Sigmoid colon (tissue), 7 donors: ENCODE data around the gene SFTPB. TPM values are rescaled to one million over a fixed set of nuclear protein-coding genes. Genes with fewer than 3 reads are reported as not detected.

Experiments
- DNase-seq: peaks from one replicate; pipeline ENCODE4 v3.0.0-alpha.2; 2019
- H3K27ac ChIP-seq, 4 donors: fragments of 200-600 bp; sonication (generic); one replicate each; pipeline ENCODE4 v1.5.1; 2016 to 2019; ENCODE audit warnings: mild to moderate bottlenecking in 1 of 4
- H3K27me3 ChIP-seq, 3 donors: fragments of 200-600 bp; sonication (generic); one replicate each; pipeline ENCODE4 v1.5.1; 2019; ENCODE audit warnings: mild to moderate bottlenecking in 1 of 3
- H3K36me3 ChIP-seq, 4 donors: fragments of 200-600 bp; sonication (generic); one replicate each; pipeline ENCODE4 v1.5.1; 2016 to 2019
- H3K4me1 ChIP-seq, 4 donors: fragments of 200-600 bp; sonication (generic); one replicate each; pipeline ENCODE4 v1.5.1; 2017 to 2019
- H3K4me3 ChIP-seq, 4 donors: fragments of 200-600 bp; sonication (generic); one replicate each; pipeline ENCODE4 v1.5.1; 2017 to 2019; ENCODE audit warnings: mild to moderate bottlenecking in 2 of 4, moderate library complexity in 1 of 4
- H3K9me3 ChIP-seq, 4 donors: fragments of 200-600 bp in 3 of 4; sonication (generic) in 3 of 4; one replicate each; pipeline versions ENCODE4 v1.5.1 to v1.6.1; 2013 to 2019
- EP300 ChIP-seq, 4 donors: sonication (generic); formaldehyde crosslinking; IDR thresholded peaks; one replicate each; pipeline ENCODE4 v1.6.1; 2017; ENCODE audit warnings: antibody characterized with exemption in 4 of 4
- POLR2A ChIP-seq, 2 donors: fragments of 450-650 bp; IDR thresholded peaks; one replicate each; pipeline ENCODE4 v1.6.1; 2016; ENCODE audit warnings: antibody characterized with exemption in 2 of 2, mild to moderate bottlenecking in 2 of 2, moderate library complexity in 2 of 2
- POLR2AphosphoS5 ChIP-seq, 4 donors: sonication (generic); formaldehyde crosslinking; IDR thresholded peaks; one replicate each; pipeline ENCODE4 v1.6.1; 2017; ENCODE audit warnings: antibody characterized with exemption in 4 of 4
- WGBS, 2 donors: extraction: QIAGEN DNeasy Blood & Tissue Kit; methylation state at CpG; one replicate each; pipeline ENCODE4 v1.1.7; 2013; 5-methylcytosine and 5-hydroxymethylcytosine counted together
- intact Hi-C: fragments of 100-400 bp; cut with DNase I; formaldehyde crosslinking; loops from one replicate; pipeline ENCODE4 v1.15.1; 2023
- polyA plus RNA-seq, 3 donors: library from polyadenylated mRNA; stranded (reverse); fragments of 200-250 nt; gene quantifications; one replicate each; pipeline ENCODE4 v1.2.3, GENCODE V29; 2013
- total RNA-seq, 4 donors: library from RNA; depleted of rRNA; stranded (reverse); fragments of >200 nt; gene quantifications; one replicate each; pipeline ENCODE4 v1.1.0, GENCODE V29; 2016
- TF ChIP-seq, protein P1 (sequence below), 4 experiments: fragments of 450-650 bp in 3 of 4; fragments of 200-600 bp in 1 of 4; IDR thresholded peaks; one replicate each; pipeline ENCODE4 v1.5.1; 2016 to 2019; ENCODE audit warnings: antibody characterized with exemption in 4 of 4, mild to moderate bottlenecking in 3 of 4, moderate library complexity in 2 of 4
- donor health status: healthy with polysubstance abuse.
- donor health status: Bipolar disorder and iron deficiency.
- donor health status: healthy.

Gene SFTPB
- total and polyA plus RNA-seq, 7 donors = 0.57 to 23.4 TPM; not detected in 5

DNA sequence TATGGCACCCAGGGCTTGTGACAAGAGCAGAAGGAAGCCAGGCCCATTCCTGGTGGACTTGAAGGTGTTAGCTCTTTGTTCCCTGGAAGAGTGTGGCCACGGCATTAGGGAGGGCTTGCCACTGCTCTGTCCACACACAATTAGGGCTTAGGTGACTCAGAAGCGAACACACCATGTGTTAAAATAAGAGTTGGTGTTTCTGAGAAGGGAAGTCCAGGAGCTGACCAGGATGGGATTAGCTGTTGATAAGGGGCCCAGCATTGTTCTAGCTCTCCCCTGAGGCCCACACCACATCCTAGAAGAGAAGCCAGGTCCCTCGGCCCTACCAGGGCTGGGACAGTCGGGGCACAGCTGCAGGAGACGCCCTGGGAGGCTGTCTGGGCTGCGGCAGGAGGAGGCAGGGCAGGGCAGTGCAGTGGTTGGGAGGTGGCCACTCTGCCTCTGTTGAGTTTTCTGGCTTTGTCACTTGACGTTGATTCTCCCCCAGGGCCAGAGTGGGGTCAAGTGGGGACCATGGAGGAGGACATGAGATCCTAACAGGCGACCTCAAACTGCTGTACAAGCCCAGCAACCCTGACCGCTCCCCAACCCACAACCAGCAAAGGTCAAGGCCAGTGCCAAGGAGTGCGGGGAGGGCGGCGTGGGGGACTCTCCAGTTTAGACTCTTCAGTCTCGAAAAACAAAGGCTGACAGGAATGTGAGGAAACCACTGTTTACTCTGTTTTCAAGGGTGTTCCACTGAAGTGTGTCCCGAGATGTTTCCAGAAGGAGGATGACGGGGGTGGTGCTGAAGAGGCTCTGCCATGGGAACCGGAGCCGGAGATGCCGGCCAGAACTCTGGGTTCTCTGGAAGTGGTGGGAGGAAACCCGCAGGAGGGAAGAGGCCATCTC is 42.9 kb upstream of the SFTPB start:
- Histone ChIP-seq H3K27ac (peak overlapping the region; percentile 29 to 76 (median 64)), H3K4me3 (no peak overlapping the region), H3K4me1 (peaks cover 0 to 12% (median 3%) of the 10 kb centered on the region in 4 donors), H3K36me3 (no peaks in the 10 kb centered on the region), H3K9me3 (no peaks in the 10 kb centered on the region), H3K27me3 (no peaks in the 10 kb centered on the region)
- DNase-seq = no peak
- TF ChIP-seq POLR2AphosphoS5 (IDR thresholded peaks at IDR 0.05) (peak in 2 of 4 donors; percentile 9 to 43), EP300 (IDR thresholded peaks at IDR 0.05) (no peak)
- 74% methylated on average over 19 of the region's 19 CpGs for WGBS, 2 donors
- intact Hi-C loops = no loop called here

DNA sequence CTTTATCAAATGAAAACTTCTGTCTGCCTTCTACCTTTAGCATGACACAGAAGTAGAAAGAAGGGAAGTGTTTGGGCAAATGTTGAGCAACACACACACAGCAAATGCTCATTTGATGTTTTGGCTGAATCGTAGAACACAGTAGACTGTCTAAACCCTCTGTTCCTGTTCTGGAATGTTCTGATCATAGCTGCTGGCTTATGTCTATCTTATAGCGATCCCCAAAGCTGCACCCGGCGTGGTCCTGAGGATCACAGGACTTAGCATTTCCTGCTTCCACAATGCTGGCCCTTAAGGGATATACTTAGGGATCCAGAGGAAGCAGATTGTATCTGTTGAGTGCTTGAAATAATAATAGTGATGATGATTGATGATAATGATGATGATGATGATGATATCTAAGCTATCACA is 41.4 kb upstream of the SFTPB start:
- H3K4me3 ChIP-seq = no peak overlapping the region
- peak overlapping the region; percentile 47 to 76 (median 64) for H3K27ac ChIP-seq
- H3K4me1 ChIP-seq = peaks cover 0 to 12% (median 5%) of the 10 kb centered on the region in 4 donors
- H3K36me3 ChIP-seq = no peaks in the 10 kb centered on the region
- 63 to 83% methylated on average over 4 of the region's 4 CpGs for WGBS, 2 donors
- TF ChIP-seq POLR2AphosphoS5 (IDR thresholded peaks at IDR 0.05) (no peak), POLR2A (IDR thresholded peaks at IDR 0.05) (no peak), EP300 (IDR thresholded peaks at IDR 0.05) (peak in 1 of 4 donors; percentile 24)
- TF ChIP-seq, protein P1, sequence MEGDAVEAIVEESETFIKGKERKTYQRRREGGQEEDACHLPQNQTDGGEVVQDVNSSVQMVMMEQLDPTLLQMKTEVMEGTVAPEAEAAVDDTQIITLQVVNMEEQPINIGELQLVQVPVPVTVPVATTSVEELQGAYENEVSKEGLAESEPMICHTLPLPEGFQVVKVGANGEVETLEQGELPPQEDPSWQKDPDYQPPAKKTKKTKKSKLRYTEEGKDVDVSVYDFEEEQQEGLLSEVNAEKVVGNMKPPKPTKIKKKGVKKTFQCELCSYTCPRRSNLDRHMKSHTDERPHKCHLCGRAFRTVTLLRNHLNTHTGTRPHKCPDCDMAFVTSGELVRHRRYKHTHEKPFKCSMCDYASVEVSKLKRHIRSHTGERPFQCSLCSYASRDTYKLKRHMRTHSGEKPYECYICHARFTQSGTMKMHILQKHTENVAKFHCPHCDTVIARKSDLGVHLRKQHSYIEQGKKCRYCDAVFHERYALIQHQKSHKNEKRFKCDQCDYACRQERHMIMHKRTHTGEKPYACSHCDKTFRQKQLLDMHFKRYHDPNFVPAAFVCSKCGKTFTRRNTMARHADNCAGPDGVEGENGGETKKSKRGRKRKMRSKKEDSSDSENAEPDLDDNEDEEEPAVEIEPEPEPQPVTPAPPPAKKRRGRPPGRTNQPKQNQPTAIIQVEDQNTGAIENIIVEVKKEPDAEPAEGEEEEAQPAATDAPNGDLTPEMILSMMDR (IDR thresholded peaks at IDR 0.05) = no peak
- no peaks in the 10 kb centered on the region for H3K9me3 ChIP-seq
- intact Hi-C loops = loop anchor here (5.0 kb wide), 1 partner anchor 72 kb away; no protein-coding TSS in a partner anchor
- no peak for DNase-seq
- no peaks in the 10 kb centered on the region for H3K27me3 ChIP-seq

DNA sequence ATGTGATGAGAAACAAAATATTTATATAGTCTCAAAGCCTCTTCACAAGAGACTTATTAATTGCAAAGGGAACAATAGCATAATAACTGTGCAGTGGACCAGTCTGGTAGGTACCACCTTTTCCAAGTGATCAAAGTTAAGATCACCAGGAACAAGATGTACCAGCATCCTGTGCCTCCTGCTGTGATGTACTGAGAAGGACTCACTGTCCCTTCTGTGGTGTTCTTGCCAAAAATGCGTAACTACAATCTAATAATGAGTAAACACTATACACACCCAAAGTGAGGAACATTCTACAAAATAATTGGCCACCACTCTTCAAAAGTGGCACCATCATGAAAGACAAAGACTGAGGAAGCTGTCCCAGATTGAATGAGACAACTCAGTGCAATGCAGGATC is 40.6 kb upstream of the SFTPB start:
- Histone ChIP-seq H3K4me1 (peaks cover 0 to 12% (median 5%) of the 10 kb centered on the region in 4 donors), H3K4me3 (no peak overlapping the region), H3K27me3 (no peaks in the 10 kb centered on the region), H3K27ac (peak overlapping the region in 3 of 4 donors; percentile 22 to 50 (median 44)), H3K36me3 (no peaks in the 10 kb centered on the region), H3K9me3 (no peaks in the 10 kb centered on the region)
- 59 to 82% methylated on average over 1 of the region's 1 CpG for WGBS, 2 donors
- TF ChIP-seq POLR2AphosphoS5 (IDR thresholded peaks at IDR 0.05) (peak in 2 of 4 donors; percentile 40), EP300 (IDR thresholded peaks at IDR 0.05) (peak in 2 of 4 donors; percentile 47 to 77)
- TF ChIP-seq, protein P1 (IDR thresholded peaks at IDR 0.05) = no peak
- intact Hi-C loops = loop anchor here (5.0 kb wide), 1 partner anchor 71 kb away; no protein-coding TSS in a partner anchor
- DNase-seq = no peak

DNA sequence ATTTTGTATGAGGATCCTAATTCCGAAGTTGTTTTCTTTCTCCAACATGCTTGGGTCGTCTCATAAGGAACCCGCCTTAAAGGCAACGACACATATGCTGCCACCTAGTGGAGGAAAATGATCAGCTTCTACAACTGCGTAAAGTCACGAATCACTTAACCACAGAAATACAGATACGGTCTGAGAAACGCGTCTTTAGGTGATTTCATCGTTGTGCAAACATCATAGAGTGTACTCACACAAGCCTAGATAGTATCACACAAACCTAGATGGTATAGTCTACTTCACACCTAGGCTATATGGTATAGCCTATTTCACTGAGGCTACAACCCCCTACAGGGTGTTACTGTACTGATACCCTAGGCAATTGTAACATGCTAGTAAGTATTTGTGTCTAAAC is 39.3 kb upstream of the SFTPB start:
- peak; percentile 82 for DNase-seq
- intact Hi-C loops = loop anchor here (2.0 to 5.0 kb wide), 2 partner anchors 29 to 70 kb away; no protein-coding TSS in a partner anchor
- WGBS, 2 donors = 1% methylated on average over 10 of the region's 10 CpGs

More for the DNA sequence above, 39.3 kb upstream of the SFTPB start:
- H3K27ac ChIP-seq = peak overlapping the region; percentile 36 to 72 (median 57)
- H3K4me3 ChIP-seq = no peak overlapping the region
- H3K9me3 ChIP-seq = no peaks in the 10 kb centered on the region
- H3K27me3 ChIP-seq = no peaks in the 10 kb centered on the region
- H3K36me3 ChIP-seq = no peaks in the 10 kb centered on the region
- H3K4me1 ChIP-seq = peaks cover 0 to 9% (median 4%) of the 10 kb centered on the region in 4 donors
- TF ChIP-seq POLR2AphosphoS5 (IDR thresholded peaks at IDR 0.05) (no peak), POLR2A (IDR thresholded peaks at IDR 0.05) (no peak), EP300 (IDR thresholded peaks at IDR 0.05) (no peak)
- TF ChIP-seq, protein P1 (IDR thresholded peaks at IDR 0.05) = peak; percentile 69 to 81 (median 74)
